Immature natural killer cell (primary cell): ENCODE results near the gene SMARCE1. TPM values are rescaled to one million over a fixed set of nuclear protein-coding genes. Genes with fewer than 3 reads are reported as not detected.

Experiments used
- DNase-seq, 3 donors: peaks; one replicate each; pipeline ENCODE4 v3.0.0; 2022; ENCODE audit warnings: mixed read lengths in 1 of 3
- H3K27ac Mint-ChIP-seq, 6 donors: one replicate each; pipeline ENCODE4 v1.8.0; 2020; ENCODE audit warnings: mixed read lengths in 6 of 6, mild to moderate bottlenecking in 5 of 6, inconsistent platforms in 4 of 6, moderate library complexity in 3 of 6
- H3K27me3 Mint-ChIP-seq, 3 donors: one replicate each; pipeline ENCODE4 v1.8.0; 2020 to 2021; ENCODE audit warnings: low read depth in 3 of 3, mild to moderate bottlenecking in 3 of 3, mixed read lengths in 3 of 3, moderate library complexity in 3 of 3, inconsistent platforms in 1 of 3
- H3K36me3 Mint-ChIP-seq, 3 donors: one replicate each; pipeline ENCODE4 v1.8.0; 2020; ENCODE audit warnings: mixed read lengths in 3 of 3, inconsistent platforms in 2 of 3, mild to moderate bottlenecking in 2 of 3
- H3K4me1 Mint-ChIP-seq, 2 donors: one replicate each; pipeline ENCODE4 v1.8.0; 2020; ENCODE audit warnings: inconsistent platforms in 2 of 2, mild to moderate bottlenecking in 2 of 2, mixed read lengths in 2 of 2, moderate library complexity in 1 of 2
- H3K4me3 Mint-ChIP-seq, 5 donors: one replicate each; pipeline ENCODE4 v1.8.0; 2020; ENCODE audit warnings: mild to moderate bottlenecking in 5 of 5, mixed read lengths in 5 of 5, inconsistent platforms in 3 of 5, moderate library complexity in 3 of 5
- H3K9me3 Mint-ChIP-seq, 6 donors: one replicate each; pipeline ENCODE4 v1.8.0; 2020; ENCODE audit warnings: mild to moderate bottlenecking in 6 of 6, mixed read lengths in 6 of 6, inconsistent platforms in 4 of 6, moderate library complexity in 3 of 6
- polyA plus RNA-seq, 3 donors: library from polyadenylated mRNA; unstranded; fragments of 300-500 nt; fragmentation: Illumina TruSeq; gene quantifications; one replicate each; pipeline ENCODE4 v1.2.3, GENCODE V29; 2021

SMARCE1 gene
- polyA plus RNA-seq, 3 donors from 2014 or later, result 196 to 261 (median 223) TPM

DNA sequence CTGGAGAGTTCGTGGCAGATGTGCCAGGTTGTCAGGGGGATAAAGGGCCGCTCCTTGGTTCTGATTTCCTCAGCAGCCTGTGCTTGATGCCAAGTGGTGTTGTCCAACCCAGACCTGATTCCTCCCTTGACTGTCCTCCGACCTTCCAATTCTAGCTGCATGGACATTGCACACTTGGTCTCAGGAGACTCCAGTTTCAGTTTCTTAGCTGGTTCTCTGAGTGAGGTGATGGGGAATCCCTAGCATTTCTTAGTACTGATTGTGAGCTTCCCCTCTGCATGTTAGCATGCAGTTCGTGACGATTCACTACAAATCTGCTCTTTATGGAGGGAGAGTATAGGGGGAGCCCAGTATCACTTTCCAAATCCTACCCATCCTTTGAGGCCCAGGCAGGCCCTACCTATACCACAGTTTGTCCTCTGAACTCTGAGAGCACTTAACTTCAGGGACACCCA, 70.0 kb downstream of the SMARCE1 start:
- peaks cover 14 to 26% (median 23%) of the 10 kb centered on the region in 6 donors for H3K9me3 Mint-ChIP-seq
- peaks cover 11 to 19% of the 10 kb centered on the region in 2 donors for H3K4me1 Mint-ChIP-seq
- H3K4me3 Mint-ChIP-seq, result no peak overlapping the region
- DNase-seq, result no peak
- H3K27ac Mint-ChIP-seq, result no peak overlapping the region
- peaks cover 5 to 11% (median 8%) of the 10 kb centered on the region in 3 donors for H3K36me3 Mint-ChIP-seq
- H3K27me3 Mint-ChIP-seq, result peaks cover 5 to 6% (median 6%) of the 10 kb centered on the region in 3 donors

DNA sequence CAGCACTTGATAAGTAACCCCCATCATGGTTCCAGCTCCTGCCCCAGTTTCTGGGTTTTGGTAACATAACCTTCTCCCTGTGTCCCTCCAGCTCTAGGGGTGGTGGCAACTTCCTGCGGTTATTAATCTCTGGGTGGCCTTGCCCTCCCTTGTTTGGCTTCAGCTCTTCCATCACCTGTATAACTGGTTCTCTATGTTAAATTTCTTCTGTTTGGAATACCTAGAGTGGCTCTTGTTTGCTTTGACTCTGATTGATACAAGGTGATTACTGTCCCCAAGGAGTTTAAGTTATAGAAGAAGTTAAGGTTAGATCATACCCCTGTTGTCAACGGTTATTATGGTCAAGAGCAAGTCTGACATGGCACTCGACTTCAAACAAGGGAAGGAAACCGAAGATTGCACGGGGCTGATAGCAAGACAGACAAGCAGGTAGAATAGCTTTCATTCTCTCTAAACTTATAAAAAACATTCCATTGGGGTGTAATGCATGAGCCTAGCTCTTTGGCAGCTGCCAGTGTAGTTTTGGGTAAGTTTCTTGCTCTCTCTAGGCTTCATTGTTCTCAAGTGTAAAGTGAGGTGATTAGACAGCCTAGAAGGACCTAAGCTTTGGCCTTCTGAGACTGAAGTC, 71.4 kb downstream of the SMARCE1 start:
- H3K36me3 Mint-ChIP-seq, result peaks cover 5 to 11% (median 8%) of the 10 kb centered on the region in 3 donors
- peaks cover 4 to 14% (median 6%) of the 10 kb centered on the region in 3 donors for H3K27me3 Mint-ChIP-seq
- peaks cover 0 to 6% of the 10 kb centered on the region in 2 donors for H3K4me1 Mint-ChIP-seq
- no peak overlapping the region for H3K27ac Mint-ChIP-seq
- H3K4me3 Mint-ChIP-seq, result no peak overlapping the region
- no peak for DNase-seq
- peaks cover 13 to 28% (median 23%) of the 10 kb centered on the region in 6 donors for H3K9me3 Mint-ChIP-seq

Other genes starting within 250 kb of the SMARCE1 start
- gene TOP2A, start 229.9 kb downstream of the SMARCE1 start, polyA plus RNA-seq, result 1 to 10 TPM in 2 of 3 donors, under 1 TPM in 1; 0.80 to 2.4 (median 2.2) TPM
- gene IGFBP4, start 204.4 kb downstream of the SMARCE1 start, polyA plus RNA-seq, result 10 to 100 TPM; 22.3 to 41.7 (median 36.2) TPM
- under 1 TPM in 1 of 3 donors, not detected in 2; 0.12 TPM for gene TNS4, start 146.2 kb downstream of the SMARCE1 start, polyA plus RNA-seq
- gene CCR7, start 82.3 kb downstream of the SMARCE1 start, polyA plus RNA-seq, result 10 to 100 TPM; 29.6 to 50.9 (median 43.2) TPM
- gene KRT222, start 17.4 kb upstream of the SMARCE1 start, polyA plus RNA-seq, result not detected
- gene KRT24, start 55.9 kb upstream of the SMARCE1 start, polyA plus RNA-seq, result not detected
- not detected for gene KRT25, start 107.5 kb upstream of the SMARCE1 start, polyA plus RNA-seq
- not detected for gene KRT26, start 124.4 kb upstream of the SMARCE1 start, polyA plus RNA-seq
- gene KRT27, start 134.7 kb upstream of the SMARCE1 start, polyA plus RNA-seq, result not detected
- not detected for gene KRT28, start 152.1 kb upstream of the SMARCE1 start, polyA plus RNA-seq
- 100 to 1,000 TPM; 120 to 191 (median 182) TPM for gene KRT10, start 174.8 kb upstream of the SMARCE1 start, polyA plus RNA-seq
- not detected for gene KRT12, start 219.4 kb upstream of the SMARCE1 start, polyA plus RNA-seq
- not detected for gene KRT20, start 237.4 kb upstream of the SMARCE1 start, polyA plus RNA-seq